Hippocampal formation (tissue), 2 donors: Measurements from ENCODE around the gene RNF150.
"Not testable (repeated sequence)": the region's sequence is repeated elsewhere in the genome, so short reads cannot be mapped to it uniquely, and the experiment has no call there.

ENCODE experiments used
- DNase-seq, 2 donors: peaks; one replicate each; lab custom pipeline; 2025; lab: John Stamatoyannopoulos, UW

RNF150 gene

GRCh38 chr4:140816806-140817510, 316.3 kb downstream of the RNF150 start:
- DNase-seq: no peak

DNA sequence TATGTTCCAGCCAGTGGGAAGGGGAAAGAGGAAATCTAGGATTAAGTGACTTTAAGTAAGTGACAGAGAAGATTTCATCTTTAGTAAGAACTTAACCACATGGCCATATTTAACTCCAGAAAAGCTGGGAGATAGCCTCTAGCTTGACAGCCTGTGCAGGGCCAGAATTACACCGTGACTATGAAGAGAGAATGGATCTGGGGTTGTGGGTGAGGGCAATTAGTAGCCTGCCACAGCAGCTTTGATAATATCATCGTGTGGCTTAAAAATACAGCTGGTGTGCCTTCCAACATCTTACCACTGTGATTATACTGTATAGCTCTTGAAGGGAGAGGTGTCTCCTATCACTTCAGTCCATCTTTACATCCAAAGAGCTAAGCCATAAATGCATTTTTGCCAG, 319.5 kb downstream of the RNF150 start:
- DNase-seq: no peak

DNA sequence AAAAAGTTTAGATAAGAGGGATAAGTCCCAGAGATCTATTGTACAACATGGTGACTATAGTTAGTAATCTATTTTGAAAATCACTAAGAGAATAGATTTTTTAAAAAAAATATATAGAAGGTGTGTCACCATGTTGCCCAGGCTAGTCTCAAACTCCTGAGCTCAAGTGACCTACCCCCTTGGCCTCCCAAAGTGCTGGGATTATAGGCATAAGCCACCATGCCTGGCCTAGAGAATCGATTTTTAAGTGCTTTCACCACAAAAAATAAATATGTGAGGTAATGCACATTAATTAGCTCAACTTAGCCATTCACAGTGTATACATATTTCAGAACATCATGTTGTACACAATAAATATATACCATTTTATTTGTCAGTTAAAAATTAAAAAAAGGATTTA, 320.4 kb downstream of the RNF150 start:
- DNase-seq: no peak

DNA sequence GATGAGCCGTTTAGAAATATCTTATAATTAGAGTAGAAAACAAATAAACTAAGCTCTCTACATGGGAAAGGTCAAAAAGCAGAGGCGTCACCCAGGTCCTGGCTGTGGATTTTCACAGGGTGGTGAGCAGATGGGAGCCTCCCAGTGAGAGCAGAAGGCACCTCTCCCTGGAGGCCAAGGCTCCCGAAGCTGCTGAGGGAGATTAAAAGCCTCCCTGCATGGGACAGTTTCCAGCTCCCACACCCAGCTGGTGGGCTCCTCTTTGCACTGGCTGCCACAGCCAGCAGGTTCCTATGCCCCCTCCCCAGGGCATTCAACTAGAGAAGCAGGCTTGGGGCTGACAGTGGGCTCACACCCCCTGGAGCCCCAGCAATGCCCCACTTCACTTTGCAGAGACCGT, 321.8 kb downstream of the RNF150 start:
- no peak for DNase-seq

DNA sequence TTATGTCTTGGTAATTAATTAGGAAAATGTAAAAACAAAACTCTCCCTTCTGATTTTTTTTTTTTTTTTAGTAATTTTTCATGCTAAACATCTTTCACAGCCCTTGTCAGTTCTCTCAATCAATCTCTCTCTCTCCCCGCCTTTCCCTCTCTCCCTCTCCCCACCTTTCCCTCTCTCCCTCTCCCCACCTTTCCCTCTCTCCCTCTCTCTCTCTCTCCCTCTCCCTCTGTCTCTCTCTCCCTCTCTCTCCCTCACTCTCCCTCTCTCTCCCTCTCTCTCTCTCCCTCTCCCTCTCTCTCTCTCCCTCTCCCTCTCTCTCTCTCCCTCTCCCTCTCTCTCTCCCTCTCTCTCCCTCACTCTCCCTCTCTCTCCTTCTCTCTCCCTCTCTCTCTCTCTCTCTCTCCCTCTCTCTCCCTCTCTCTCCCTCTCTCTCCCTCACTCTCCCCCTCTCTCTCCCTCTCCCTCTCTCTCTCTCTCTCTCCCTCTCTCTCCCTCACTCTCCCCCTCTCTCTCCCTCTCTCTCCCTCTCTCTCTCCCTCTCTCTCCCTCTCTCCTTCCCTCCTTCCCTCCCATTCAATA, 322.6 kb downstream of the RNF150 start:
- DNase-seq: not testable (repeated sequence)
